ENCODE data around the gene MSH4.
"Not testable (repeated sequence)": the region's sequence is repeated elsewhere in the genome, so short reads cannot be mapped to it uniquely, and the experiment has no call there.

MSH4 gene

DNA sequence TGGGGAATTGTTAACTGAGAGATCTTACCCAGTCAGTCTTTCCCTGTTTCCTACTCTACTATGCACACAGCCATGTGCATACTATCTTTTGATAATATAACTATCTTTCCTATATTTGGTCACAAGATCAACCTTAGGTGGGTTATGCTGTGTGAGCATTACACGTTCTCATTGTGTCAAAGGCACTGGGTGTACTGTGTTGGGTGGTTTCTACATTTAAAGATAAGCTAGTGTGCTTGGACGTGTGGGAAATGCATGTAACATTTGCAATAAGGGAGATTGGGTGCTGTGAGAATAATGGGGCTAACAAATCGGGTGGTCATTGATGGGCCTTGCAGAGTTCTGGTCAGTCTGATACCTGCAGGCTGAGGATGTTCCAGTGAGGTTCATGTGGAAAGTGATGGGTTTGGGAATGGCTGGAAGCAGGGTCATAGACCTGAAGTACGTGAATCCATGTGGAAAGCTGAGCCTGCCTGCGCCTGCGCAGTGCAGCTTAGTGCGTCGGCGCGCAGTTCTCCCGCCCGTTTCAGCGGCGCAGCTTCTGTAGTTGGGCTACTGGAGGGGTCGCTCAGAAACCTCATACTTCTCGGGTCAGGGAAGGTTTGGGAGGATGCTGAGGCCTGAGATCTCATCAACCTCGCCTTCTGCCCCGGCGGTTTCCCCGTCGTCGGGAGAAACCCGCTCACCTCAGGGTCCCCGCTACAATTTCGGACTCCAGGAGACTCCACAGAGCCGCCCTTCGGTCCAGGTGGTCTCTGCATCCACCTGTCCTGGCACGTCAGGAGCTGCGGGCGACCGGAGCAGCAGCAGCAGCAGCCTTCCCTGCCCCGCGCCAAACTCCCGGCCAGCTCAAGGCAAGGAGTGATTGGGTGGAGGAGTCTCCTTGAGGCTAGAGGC lies at the start of gene MSH4:
TSS of gene MSH4 (plus strand) at position 507 of the 897 bp plus-strand sequence. CDS start at position 611, 104 bp downstream.
- in situ Hi-C loops (cut with MboI; ENCODE audit: low sequenced_read_pairs): no loop called here

DNA sequence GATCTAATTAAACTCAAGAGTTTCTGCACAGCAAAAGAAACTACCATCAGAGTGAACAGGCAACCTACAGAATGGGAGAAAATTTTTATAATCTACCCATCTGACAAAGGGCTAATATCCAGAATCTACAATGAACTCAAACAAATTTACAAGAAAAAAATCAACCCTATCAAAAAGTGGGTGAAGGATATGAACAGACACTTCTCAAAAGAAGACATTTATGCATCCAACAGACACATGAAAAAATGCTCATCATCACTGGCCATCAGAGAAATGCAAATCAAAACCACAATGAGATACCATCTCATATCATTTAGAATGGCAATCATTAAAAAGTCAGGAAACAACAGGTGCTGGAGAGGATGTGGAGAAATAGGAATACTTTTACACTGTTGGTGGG lies 39.5 kb upstream of the MSH4 start:
- in situ Hi-C loops (cut with MboI; ENCODE audit: low sequenced_read_pairs): not testable (repeated sequence)

DNA sequence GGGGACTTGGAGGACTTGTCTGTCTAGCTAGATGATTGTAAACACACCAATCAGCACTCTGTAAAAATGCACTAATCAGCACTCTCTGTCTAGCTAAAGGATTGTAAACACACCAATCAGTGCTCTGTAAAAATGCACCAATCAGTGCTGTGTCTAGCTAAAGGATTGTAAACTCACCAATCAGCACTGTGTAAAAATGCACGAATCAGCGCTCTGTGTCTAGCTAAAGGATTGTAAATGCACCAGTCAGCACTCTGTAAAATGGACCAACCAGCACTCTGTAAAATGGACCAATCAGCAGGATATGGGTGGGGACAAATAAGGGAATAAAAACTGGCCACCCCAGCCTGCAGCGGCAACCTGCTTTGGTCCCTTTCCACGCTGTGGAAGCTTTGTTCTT lies 38.1 kb upstream of the MSH4 start:
- in situ Hi-C loops (cut with MboI; ENCODE audit: low sequenced_read_pairs): not testable (repeated sequence)

DNA sequence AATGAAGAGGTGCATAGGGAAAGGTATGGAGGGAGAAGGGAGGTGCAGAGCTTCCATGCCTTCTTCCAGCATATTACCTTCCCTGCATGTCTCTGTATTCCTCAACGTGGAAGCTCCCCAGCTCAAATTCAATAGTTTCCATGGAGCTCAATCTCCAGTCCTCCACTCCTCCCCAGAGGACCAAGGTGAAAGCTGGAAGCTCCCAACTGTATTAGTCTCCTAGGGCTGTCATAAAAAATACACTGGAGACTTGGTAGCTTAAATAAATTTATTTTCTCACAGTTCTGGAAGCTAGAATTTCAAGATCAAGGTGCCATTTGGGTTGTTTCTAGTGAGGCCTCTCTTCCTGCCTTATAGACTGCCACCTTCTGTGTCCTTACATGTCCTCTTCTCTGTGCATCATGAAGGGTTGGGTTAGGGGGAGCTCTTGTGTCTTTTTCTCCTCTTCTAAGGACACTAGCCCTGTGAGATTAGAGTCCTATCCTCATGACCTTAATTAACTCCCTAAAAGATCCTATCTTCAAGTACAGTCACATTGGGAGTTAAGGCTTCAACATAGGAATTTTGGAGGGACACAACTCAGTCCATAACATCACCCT lies 32.5 kb upstream of the MSH4 start:
- in situ Hi-C loops (cut with MboI; ENCODE audit: low sequenced_read_pairs): no loop called here

DNA sequence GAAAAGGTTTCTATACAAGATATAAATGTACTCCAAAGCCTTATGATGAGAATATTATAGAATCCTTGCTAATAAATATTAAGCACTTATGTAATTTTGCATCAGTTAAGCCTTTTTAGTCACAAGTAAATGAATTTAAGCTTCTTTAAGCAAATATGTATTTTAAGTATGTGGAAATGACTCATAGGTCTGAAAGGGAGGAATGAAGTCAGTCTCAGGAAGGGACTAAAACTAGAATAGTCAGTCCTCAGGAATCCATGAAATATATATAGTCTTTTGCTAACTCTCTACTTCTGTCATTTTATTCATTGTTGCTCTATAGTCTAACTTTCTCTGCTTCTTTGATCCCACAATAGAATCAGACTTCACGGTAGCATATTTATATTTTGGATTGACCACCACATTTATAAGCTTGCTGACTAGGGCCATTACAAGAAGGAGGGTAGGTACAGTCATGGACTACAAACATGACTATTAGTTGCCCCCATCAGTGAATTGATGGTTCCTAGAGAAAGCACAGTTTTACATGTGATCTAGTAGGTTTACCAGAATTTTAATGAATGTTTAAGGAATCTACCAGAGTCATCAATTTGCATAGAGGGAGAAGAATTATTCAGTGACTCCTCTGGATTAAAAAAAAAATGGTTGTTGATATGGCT lies 30.9 kb upstream of the MSH4 start:
- in situ Hi-C loops (cut with MboI; ENCODE audit: low sequenced_read_pairs): no loop called here

DNA sequence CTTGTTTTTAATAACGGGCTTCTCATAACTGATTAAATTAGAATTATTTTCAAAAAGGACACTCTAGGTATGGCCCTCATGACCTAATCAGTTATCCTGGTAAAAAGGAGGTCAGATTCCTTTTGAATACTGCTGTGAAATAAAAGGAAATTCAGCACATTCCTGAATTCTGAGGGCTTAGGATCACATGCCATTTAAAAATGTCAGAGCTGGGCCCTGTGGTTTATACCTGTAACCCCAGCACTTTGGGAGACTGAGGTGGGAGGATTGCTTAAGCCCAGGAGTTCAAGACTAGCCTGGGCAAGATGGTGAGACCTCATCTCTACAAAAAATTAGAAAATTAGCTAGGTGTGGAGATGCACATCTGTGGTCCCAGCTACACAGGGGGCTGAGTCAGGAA lies 28.7 kb upstream of the MSH4 start:
- in situ Hi-C loops (cut with MboI; ENCODE audit: low sequenced_read_pairs): no loop called here

DNA sequence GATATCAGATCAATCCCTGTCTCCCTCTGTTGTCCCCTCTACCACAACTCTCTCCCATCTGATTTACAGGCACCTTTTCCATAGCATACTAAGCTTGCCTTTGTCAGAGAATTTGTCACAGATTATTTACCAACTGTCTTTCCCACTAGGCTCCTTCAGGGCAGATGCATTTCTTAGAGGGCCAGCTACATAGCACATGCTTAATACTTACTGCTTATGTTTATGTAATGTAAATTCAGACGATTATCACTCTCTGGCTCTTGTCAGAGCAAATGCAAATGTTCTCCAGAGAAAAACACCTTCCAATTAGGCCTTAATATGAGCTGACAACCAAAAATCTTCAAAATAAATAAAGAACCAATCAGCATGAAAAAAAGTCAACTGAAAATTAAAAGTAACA lies 25.9 kb upstream of the MSH4 start:
- in situ Hi-C loops (cut with MboI; ENCODE audit: low sequenced_read_pairs): no loop called here

DNA sequence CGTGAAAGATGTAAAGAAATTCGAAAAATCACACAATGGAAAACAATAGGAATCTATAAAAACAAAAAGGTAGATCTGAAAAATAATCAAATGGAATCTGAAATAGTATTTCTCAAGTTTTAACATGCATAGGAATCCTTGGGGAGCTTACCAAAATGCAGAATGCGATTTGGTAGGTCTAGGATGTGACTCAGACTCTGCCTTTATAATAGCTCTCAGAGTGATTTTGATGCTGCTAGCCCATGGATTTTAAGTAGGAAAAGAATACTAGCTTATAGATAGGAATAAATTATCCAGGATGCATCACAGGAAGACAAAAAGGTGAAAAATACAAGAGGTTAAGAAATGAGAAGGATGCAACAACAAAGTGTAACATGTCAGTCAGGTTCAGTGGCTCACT lies 24.7 kb upstream of the MSH4 start:
- in situ Hi-C loops (cut with MboI; ENCODE audit: low sequenced_read_pairs): no loop called here

DNA sequence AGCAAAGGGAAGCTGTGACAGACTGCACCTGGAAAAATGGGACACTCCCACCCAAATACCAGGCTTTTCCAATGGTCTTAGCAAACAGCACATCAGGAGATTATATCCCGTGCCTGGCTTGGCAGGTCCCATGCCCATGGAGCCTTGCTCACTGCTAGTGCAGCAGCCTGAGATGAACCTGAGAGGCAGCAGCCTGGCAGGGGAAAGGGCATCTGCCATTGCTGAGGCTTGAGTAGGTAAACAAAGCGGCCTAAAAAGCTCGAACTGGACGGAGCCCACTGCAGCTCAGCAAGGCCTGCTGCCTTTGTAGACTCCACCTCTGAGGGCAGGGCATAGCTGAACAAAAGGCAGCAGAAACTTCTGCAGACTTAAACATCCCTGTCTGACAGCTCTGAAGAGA lies 18.9 kb upstream of the MSH4 start:
- in situ Hi-C loops (cut with MboI; ENCODE audit: low sequenced_read_pairs): not testable (repeated sequence)

DNA sequence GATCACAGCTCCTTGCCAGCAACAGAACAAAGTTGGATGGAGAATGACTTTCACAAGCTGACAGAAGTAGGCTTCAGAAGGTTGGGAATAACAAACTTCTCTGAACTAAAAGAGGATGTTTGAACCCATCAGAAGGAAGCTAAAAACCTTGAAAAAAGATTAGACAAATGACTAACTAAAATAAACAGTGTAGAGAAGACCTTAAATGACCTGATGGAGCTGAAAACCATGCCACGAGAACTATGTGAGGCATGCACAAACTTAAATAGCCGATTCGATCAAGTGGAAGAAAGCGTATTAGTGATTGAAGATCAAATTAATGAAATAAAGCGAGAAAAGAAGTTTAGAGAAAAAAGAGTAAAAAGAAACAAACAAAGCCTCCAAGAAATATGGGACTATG lies 18.0 kb upstream of the MSH4 start:
- in situ Hi-C loops (cut with MboI; ENCODE audit: low sequenced_read_pairs): not testable (repeated sequence)

DNA sequence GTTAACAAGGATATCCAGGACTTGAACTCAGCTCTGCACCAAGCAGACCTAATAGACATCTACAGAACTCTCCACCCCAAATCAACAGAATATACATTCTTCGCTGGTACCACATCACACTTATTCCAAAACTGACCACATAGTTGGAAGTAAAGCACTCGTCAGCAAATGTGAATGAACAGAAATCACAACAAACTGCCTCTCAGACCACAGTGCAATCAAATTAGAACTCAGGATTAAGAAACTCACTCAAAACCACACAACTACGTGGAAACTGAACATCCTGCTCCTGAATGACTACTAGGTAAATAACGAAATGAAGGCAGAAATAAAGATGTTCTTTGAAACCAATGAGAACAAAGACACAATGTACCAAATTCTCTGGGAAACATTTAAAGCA lies 16.5 kb upstream of the MSH4 start:
- in situ Hi-C loops (cut with MboI; ENCODE audit: low sequenced_read_pairs): loop anchor here (10.0 kb wide), 1 partner anchor 55 kb away; the partner anchor contains the start of gene ACADM

DNA sequence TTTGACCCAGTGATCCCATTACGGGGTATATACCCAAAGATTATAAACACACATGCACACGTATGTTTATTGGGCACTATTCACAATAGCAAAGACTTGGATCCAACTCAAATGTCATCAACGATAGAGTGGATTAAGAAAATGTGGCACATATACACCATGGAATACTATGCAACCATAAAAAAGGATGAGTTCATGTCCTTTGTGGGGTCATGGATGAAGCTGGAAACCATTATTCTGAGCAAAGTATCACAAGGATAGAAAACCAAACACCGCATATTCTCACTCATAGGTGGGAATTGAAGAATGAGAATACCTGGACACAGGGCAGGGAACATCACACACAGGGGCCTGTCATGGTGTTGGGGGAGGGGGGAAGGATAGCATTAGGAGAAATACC lies 12.8 kb upstream of the MSH4 start:
- in situ Hi-C loops (cut with MboI; ENCODE audit: low sequenced_read_pairs): loop anchor here (10.0 kb wide), 1 partner anchor 59 kb away; the partner anchor contains the start of gene ACADM

DNA sequence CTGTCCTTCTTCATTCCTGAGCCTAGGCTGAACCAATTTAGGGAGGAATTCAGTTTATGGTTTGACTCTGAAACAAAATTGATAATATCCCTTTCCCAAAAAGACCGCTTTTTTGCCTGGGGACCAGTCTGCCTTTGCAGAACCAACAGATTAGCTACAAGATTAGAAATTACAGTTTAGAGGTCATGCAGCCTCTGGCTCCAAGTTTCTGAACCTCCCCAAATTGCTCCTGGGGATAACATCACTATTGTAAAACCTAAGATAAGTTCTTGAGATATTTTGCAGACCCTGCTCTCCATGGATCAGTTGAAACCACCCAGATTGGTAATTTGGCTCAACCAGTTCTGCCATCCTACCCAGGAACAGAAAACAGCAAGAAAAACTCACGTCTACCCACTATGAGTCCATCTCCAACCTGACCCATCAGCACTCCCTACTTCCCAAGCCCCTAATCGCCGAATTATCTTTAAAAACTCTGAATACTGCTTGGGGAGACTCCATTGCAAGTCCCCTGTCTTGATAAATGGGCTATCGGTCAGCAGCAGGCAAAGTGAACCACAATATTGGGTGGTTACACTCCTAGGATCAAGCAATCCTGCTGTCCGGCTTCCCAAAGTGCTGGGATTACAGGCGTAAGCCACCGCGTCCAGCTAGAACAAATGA lies 11.2 kb upstream of the MSH4 start:
- in situ Hi-C loops (cut with MboI; ENCODE audit: low sequenced_read_pairs): loop anchor here (10.0 kb wide), 1 partner anchor 61 kb away; the partner anchor contains the start of gene ACADM

DNA sequence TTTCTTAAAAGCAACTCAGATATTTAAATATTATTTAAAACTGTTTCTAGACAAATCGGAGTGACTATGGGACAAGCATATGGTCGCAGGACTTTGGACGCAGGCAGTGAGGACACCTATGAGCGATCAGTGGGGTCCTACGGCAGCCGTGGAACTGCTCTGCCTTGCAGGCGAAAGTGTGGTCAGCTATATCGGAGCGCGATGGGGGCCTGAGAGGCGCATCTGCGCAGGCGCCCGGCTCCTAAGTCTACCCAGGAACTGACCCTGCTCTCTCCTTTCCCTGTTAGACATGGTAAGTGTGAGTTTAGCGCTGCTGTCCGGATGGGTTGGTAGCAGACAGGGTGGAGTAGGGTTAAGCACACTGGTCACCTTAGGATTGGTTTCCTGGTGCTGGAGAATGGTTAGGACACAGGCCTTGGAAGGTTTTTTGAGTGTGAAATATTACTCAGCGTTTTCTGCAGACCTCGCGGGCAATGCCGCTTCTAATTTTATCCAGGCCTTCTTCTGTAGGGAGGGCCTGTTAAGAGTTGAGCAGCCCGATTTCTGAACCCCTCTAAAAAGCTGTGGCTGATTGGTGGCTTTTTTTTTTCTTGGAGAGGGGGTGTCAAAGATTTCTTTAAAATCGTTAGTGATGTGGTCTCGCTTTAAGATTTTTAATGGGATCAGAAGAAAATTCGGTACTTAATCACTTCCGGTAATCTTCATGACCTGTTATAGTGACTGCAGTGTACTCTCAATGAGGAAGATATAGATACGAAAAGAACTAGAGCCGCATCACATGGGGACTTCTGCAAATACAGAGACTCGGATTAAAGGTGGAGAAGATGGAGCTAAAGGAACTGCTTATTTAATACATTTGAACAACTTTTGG lies 10.5 kb upstream of the MSH4 start, which contains the start of gene RABGGTB:
TSS of gene RABGGTB (plus strand) at position 274 of the 871 bp plus-strand sequence. CDS start at position 290, 16 bp downstream.
- in situ Hi-C loops (cut with MboI; ENCODE audit: low sequenced_read_pairs): loop anchor here (10.0 kb wide), 1 partner anchor 61 kb away; the partner anchor contains the start of gene ACADM

DNA sequence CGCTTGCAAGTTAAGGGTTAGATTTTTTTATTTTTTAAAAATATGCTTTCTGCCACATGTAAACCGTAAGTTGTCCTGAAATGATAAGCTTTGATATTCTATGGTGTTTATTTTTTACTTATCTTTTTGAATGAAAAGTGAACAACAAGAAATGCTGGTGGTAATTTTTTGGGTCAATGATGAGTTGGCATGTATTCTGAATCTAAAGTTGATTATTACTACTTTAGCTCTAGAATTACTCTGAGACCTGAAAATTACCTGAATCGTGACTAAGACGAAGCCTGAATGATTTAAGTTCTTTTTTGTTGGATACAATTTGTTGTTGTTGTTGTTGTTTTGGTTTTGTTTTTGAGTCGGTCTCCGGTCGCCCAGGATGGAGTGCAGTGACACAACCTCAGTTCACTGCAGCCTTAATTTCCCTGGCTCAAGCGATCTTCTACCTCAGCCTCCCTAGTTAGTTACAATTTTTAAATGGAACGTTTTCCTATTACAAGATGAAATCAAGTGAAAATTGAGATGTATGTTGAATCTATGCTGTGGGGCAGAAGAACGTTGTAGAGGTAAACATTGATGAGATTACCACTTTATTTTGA lies 9.7 kb upstream of the MSH4 start:
- in situ Hi-C loops (cut with MboI; ENCODE audit: low sequenced_read_pairs): loop anchor here (10.0 kb wide), 1 partner anchor 62 kb away; the partner anchor contains the start of gene ACADM

DNA sequence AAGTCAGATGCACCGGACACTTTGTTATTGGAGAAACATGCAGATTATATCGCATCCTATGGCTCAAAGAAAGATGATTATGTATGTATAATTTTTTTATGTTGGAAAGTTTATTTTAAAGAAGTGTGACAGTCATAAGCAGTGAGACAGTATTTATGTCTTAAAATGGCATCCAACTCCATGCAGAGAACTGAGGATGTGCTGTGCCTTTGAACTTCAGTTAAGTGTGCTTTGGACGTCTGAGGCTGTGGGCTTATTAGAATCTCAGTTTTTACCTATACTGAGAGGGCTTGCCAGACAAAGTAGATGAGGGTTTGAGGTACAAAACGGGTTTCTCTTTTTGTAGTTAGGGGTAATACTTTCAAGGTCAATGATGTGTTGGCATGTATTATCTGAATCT lies 9.2 kb upstream of the MSH4 start:
- in situ Hi-C loops (cut with MboI; ENCODE audit: low sequenced_read_pairs): loop anchor here (10.0 kb wide), 1 partner anchor 63 kb away; the partner anchor contains the start of gene ACADM

DNA sequence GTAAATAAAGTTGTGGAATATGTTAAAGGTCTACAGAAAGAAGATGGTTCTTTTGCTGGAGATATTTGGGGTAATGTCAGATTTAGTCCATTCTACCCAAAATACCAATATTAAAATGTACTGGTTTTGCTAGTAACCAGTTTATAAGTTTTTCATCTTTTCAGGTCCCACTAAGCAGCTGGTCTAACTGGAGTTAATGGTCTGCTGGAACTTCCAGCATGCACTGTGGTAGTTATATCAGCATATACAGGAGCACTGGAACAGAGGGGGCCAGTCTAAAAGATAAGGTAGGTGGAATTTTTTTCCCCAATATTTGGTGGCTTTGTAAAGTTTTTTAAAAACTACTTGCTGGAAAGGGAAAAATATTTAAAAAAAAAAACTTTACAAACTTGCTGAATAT lies 6.7 kb upstream of the MSH4 start:
- in situ Hi-C loops (cut with MboI; ENCODE audit: low sequenced_read_pairs): loop anchor here (10.0 kb wide), 1 partner anchor 65 kb away; the partner anchor contains the start of gene ACADM

DNA sequence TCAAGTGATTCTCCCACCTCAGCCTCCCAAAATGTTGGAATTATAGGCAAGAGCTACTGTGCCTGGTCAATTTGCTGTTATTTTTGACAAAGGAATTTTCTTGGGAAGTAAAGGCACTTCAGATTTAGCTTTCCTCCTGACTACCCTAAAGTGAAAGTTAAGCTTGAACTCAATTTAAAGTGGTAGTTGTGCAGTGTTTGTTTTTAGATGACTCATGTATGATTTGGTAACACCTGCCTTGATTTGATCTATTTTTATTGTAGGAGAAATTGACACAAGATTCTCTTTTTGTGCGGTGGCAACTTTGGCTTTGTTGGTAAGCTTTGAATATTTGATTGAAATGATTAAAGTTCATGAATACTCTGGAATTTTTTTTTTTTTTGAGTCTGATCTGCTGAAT lies 5.7 kb upstream of the MSH4 start:
- in situ Hi-C loops (cut with MboI; ENCODE audit: low sequenced_read_pairs): no loop called here

DNA sequence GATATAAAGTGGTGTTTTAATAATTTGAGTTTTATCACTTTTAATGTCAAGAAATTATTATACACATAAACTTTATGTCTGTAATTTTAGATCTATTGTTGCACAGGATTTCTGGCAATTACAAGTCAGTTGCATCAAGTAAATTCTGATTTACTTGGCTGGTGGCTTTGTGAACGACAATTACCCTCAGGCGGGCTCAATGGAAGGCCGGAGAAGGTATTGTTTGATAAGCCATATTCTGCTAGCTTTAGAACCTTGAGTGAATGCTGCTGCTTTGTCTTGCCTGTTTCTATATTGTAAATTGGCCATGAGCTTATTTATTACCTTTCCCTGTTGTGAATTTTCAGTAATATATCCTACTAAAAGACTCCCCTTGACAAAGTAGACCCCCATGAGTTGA lies 4.6 kb upstream of the MSH4 start:
- in situ Hi-C loops (cut with MboI; ENCODE audit: low sequenced_read_pairs): no loop called here
